SU-DHL-6 (cell line): Measurements from ENCODE around the gene ERAP2.

Source experiments
- EZH2phosphoT487 ChIP-seq: fragments of 200-600 bp; sonication (generic), shearing (Covaris generic); conservative IDR thresholded peaks from 2 replicates; pipeline ENCODE4 v1.6.1; 2018; ENCODE audit warnings: mild to moderate bottlenecking, antibody characterized with exemption, low read length, moderate library complexity, mixed read lengths
- TF ChIP-seq, protein P1 (sequence below): fragments of 200-600 bp; sonication (generic); IDR thresholded peaks from one replicate; pipeline ENCODE4 v1.5.1; 2017; ENCODE audit warnings: antibody characterized with exemption, mild to moderate bottlenecking, low read length, moderate library complexity; ENCODE audit not compliant: insufficient read depth, poor library complexity, severe bottlenecking

DNA sequence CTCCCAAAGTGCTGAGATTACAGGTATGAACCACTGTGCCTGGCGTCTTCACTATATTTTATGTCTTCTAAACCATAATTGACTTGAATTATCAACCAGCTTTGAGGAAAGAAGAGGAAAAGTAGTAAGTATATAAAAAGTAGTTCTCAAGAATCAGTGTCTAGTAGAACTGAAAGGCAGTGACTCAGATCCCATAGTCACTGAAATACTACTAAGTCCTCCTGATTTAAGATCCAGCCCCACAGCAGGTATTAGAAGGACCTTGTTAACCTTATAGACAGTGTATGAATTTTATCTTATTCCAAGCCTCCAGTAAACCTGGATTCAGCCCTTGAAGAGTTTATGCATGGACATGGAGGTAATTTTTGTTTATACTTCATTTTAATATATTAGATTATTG lies 91.1 kb downstream of the ERAP2 start:
- no peak for TF ChIP-seq EZH2phosphoT487
- TF ChIP-seq, protein P1, sequence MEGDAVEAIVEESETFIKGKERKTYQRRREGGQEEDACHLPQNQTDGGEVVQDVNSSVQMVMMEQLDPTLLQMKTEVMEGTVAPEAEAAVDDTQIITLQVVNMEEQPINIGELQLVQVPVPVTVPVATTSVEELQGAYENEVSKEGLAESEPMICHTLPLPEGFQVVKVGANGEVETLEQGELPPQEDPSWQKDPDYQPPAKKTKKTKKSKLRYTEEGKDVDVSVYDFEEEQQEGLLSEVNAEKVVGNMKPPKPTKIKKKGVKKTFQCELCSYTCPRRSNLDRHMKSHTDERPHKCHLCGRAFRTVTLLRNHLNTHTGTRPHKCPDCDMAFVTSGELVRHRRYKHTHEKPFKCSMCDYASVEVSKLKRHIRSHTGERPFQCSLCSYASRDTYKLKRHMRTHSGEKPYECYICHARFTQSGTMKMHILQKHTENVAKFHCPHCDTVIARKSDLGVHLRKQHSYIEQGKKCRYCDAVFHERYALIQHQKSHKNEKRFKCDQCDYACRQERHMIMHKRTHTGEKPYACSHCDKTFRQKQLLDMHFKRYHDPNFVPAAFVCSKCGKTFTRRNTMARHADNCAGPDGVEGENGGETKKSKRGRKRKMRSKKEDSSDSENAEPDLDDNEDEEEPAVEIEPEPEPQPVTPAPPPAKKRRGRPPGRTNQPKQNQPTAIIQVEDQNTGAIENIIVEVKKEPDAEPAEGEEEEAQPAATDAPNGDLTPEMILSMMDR: no peak
